Fibroblast of mammary gland (primary cell): ENCODE results near the gene GPN1.
"Not testable (repeated sequence)": the region's sequence is repeated elsewhere in the genome, so short reads cannot be mapped to it uniquely, and the experiment has no call there.

Experiments used
- DNase-seq: peaks from one replicate; pipeline ENCODE4 v3.0.0-alpha.2; 2010; ENCODE audit warnings: low read depth
- H3K4me3 ChIP-seq: 2 replicates; pipeline ENCODE4 v1.5.1; 2011; ENCODE audit warnings: low read depth, mild to moderate bottlenecking, low read length, moderate library complexity; ENCODE audit not compliant: control insufficient read depth
- TF ChIP-seq, protein P1 (sequence below): conservative IDR thresholded peaks from 2 replicates; pipeline ENCODE4 v1.5.1; 2011; ENCODE audit warnings: low read depth, low read length, inconsistent platforms; ENCODE audit not compliant: control insufficient read depth, insufficient read depth

GPN1 gene

DNA sequence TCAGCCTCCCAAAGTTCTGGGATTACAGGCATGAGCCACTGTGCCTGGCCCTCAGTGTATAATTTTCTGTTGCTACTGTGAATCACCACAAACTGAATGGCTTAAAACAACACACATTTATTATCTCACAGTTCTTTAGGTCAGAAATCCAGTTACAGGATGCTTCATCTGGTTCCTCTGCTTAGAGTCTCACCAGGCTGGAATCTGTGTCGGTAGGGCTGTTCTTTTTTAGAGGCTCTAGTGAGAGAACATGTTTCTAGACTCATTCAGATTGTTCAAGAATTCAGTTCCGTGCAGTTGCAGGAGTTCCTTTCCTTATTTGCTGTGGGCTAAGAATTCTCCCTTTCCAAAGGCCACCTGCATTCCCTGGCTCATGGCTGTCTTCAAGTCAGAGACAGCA lies 22.2 kb upstream of the GPN1 start:
- H3K4me3 ChIP-seq: no peak overlapping the region
- TF ChIP-seq, protein P1, sequence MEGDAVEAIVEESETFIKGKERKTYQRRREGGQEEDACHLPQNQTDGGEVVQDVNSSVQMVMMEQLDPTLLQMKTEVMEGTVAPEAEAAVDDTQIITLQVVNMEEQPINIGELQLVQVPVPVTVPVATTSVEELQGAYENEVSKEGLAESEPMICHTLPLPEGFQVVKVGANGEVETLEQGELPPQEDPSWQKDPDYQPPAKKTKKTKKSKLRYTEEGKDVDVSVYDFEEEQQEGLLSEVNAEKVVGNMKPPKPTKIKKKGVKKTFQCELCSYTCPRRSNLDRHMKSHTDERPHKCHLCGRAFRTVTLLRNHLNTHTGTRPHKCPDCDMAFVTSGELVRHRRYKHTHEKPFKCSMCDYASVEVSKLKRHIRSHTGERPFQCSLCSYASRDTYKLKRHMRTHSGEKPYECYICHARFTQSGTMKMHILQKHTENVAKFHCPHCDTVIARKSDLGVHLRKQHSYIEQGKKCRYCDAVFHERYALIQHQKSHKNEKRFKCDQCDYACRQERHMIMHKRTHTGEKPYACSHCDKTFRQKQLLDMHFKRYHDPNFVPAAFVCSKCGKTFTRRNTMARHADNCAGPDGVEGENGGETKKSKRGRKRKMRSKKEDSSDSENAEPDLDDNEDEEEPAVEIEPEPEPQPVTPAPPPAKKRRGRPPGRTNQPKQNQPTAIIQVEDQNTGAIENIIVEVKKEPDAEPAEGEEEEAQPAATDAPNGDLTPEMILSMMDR: no peak
- DNase-seq: peak; percentile 47

DNA sequence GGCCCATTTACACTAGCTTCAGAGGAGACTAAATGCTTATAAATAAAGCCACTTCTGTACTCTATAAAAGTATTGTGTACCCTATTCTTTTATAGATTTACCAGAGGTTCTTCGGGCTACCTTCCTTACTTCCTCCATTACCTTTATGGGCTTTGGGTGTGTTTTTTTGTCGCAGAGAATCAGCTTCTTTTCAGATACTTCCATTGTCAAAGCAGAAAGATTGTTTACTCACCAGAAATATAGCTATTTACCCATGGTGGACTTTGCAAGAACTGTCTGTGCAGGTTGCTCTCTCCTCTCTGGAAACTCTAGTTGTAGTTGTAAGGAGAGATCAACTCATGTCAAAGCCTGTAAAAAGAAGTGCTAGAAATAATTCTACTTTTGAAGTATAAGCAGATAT lies 14.9 kb upstream of the GPN1 start:
- TF ChIP-seq, protein P1: no peak
- H3K4me3 ChIP-seq: no peak overlapping the region
- no peak for DNase-seq

DNA sequence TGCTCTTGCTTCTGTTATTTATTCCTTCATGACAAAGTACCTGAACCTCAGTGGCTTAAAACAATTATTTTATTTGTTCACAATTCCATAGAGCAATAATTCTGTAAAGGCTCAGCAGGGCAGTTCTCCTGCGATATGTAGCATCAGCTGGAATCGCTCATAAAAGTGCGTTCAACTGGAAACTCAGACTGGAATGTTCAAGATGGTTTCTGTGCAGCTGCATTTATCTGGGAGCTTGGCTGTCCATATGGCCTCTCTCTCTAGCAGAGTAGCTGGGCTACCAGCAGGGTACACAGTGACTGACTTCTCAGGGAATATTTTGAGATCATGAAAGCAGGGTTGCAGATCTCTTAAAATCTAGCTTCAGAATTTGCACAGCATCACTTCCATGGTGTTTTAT lies 13.5 kb upstream of the GPN1 start:
- TF ChIP-seq, protein P1: no peak
- no peak overlapping the region for H3K4me3 ChIP-seq
- DNase-seq: no peak

DNA sequence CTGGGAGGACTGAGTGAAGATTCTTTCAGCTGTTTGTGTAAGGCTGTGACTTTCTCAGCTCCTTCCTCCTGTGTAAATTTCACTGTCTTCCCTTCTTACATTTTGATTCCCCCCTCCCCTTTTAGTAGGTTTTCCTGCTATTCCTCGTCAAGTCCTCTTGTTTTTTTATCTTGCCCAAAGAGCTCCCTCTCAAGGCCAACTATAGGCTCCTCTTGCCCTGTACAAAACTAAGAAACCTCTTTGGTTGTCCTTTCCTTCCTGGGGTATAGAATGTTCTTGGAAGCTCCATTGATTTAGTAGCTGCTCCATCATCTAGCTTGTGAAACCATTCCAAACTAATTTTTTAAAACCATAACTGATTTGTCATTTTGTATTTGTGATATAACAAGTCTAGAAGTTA lies 7.3 kb upstream of the GPN1 start:
- H3K4me3 ChIP-seq: no peak overlapping the region
- TF ChIP-seq, protein P1: peak; percentile 8

DNA sequence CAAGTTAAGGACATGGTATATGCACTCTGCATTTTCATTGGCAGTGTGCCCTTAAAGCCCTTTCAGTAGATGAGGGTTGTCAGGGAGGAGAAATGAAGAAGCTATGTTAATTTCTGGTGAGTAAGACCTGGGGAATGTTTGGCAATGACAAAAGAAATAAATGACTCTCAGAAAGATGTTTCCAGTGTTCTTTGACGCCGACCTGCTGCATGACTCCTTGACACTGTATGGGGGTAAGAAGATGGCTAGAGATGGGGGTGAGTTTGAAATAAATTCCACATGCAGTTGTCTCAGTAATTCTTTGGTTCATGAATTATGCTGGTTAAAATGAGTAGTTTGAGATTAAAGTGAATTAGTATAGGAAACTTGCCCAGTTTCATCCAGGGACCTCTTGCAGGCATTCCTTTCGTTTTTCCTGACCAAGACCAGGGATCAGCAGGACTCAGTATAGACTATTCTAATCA lies 5.9 kb upstream of the GPN1 start:
- peak; percentile 87 for DNase-seq
- TF ChIP-seq, protein P1: no peak
- H3K4me3 ChIP-seq: no peak overlapping the region

More for the DNA sequence above, 7.3 kb upstream of the GPN1 start:
- DNase-seq: no peak

DNA sequence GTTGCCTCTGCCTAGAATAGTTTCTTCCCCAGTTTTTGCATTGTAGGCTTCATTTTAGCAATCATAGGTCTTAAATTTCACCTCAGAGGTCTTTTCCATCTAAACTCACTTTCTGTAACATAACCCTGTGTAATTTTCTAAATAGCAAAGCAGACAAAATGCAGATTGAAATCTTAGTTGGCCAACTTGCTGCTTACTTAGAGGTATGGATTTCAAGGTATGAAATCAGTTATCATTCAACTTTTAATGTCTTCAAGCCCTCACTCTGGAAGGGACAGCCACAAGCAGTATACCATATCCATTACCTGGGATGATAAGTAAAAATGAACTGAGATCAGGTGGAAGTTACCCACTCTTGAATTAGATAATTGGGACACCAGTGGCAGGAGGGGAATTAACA lies 3.9 kb upstream of the GPN1 start:
- no peak for DNase-seq
- TF ChIP-seq, protein P1: no peak
- H3K4me3 ChIP-seq: no peak overlapping the region

DNA sequence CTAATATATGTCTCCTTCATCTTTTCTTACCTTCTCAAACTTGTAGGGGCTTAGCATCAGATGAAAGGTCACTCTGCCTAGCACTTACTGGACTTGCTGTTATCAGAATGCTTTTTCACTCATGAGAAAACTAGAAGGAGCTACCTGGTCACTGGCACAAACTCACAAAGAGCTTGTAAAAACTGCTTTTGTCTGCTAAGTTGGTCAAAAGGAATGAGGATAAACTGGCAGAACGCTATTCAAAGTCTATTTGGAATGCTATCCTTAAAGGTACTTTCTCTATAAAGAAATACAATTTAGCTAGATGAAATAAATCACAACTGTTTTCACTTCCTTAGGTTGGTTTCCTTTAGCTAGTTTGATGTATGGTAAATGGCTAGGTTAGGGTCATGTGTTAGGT lies 2.5 kb upstream of the GPN1 start:
- H3K4me3 ChIP-seq, DNase-seq: not testable (repeated sequence)

DNA sequence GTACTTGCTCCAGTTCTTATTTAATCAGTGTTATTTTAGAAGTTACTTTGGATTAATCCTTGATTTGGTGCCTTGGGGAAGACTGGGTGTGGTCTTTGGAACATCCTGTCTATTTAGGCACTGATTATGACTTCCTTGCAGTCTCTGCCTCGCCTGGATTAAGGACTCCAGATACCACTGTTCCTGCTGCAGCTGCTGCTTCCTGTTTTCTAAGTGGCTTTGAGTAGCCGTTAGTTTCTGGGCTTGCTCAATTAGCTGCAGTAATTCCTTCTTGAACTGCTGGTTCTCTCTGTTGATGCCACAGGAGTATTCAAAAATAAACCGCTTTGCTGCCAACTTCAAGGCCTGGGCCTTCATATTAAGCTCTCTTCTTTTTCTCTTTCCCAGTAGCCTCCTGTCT lies 1.9 kb upstream of the GPN1 start:
- DNase-seq: peak; percentile 32
- not testable (repeated sequence) for H3K4me3 ChIP-seq
